Transverse colon (tissue), 4 donors: ENCODE results near the gene DNAJC5. TPM values are rescaled to one million over a fixed set of nuclear protein-coding genes. Genes with fewer than 3 reads are reported as not detected.

Experiments
- DNase-seq: peaks from one replicate; pipeline ENCODE4 v3.0.0-alpha.2; 2019
- H3K27ac ChIP-seq, 4 donors: fragments of 200-600 bp; sonication (generic); 2 replicates each; pipeline ENCODE4 v1.5.1; 2016 to 2018; ENCODE audit warnings: inconsistent platforms in 4 of 4
- H3K27me3 ChIP-seq: fragments of 200-600 bp; sonication (generic); 2 replicates; pipeline ENCODE4 v1.5.1; 2017; ENCODE audit warnings: inconsistent platforms
- H3K36me3 ChIP-seq, 4 donors: fragments of 200-600 bp; sonication (generic); 2 replicates each; pipeline ENCODE4 v1.5.1; 2017 to 2019; ENCODE audit warnings: inconsistent platforms in 4 of 4
- H3K4me1 ChIP-seq, 4 donors: fragments of 200-600 bp; sonication (generic); 2 replicates each; pipeline ENCODE4 v1.5.1; 2017 to 2020; ENCODE audit warnings: inconsistent platforms in 4 of 4
- H3K4me3 ChIP-seq, 4 donors: fragments of 200-600 bp; sonication (generic); 1 replicate in 1 of 4; 2 replicates in 3 of 4; pipeline versions ENCODE4 v1.5.1 to v1.6.1; 2017 to 2019; ENCODE audit warnings: inconsistent platforms in 4 of 4
- H3K9me3 ChIP-seq, 2 donors: fragments of 200-600 bp; sonication (generic); 2 replicates each; pipeline ENCODE4 v1.5.1; 2017 to 2019; ENCODE audit warnings: inconsistent platforms in 2 of 2
- CTCF ChIP-seq, 5 experiments: fragments of 200-600 bp in 3 of 5; fragments of 450-650 bp in 2 of 5; sonication (generic) in 3 of 5; IDR thresholded peaks; 1 replicate in 2 of 5; 2 replicates in 3 of 5; pipeline ENCODE4 v1.5.1; 2016 to 2017; ENCODE audit warnings: antibody characterized with exemption in 5 of 5, inconsistent platforms in 3 of 5, mild to moderate bottlenecking in 2 of 5, moderate library complexity in 1 of 5
- EP300 ChIP-seq: sonication (generic); formaldehyde crosslinking; IDR thresholded peaks from one replicate; pipeline ENCODE4 v1.6.1; 2017; ENCODE audit warnings: antibody characterized with exemption, low read depth
- POLR2A ChIP-seq: fragments of 450-650 bp; IDR thresholded peaks from one replicate; pipeline ENCODE4 v1.6.1; 2016; ENCODE audit warnings: antibody characterized with exemption, mild to moderate bottlenecking, moderate library complexity
- POLR2AphosphoS5 ChIP-seq, 3 donors: sonication (generic); formaldehyde crosslinking; IDR thresholded peaks; one replicate each; pipeline ENCODE4 v1.6.1; 2016; ENCODE audit warnings: antibody characterized with exemption in 3 of 3
- WGBS, 2 donors: methylation state at CpG; one replicate each; pipeline ENCODE4 v1.1.5; 2018; ENCODE audit warnings: low coverage in 1 of 2; 5-methylcytosine and 5-hydroxymethylcytosine counted together
- in situ Hi-C, 4 donors: fragments of 200-750 bp; cut with MboI; loops; one replicate each; pipeline versions ENCODE4 v1.15.0 to v1.15.1; 2017; ENCODE audit warnings: low sequenced_read_pairs in 3 of 4, low pct_ligation_motif_present in 1 of 4, low pct_unique_long_range_greater_than_20kb in 1 of 4
- intact Hi-C: fragments of 100-400 bp; cut with DNase I; formaldehyde crosslinking; loops from one replicate; pipeline ENCODE4 v1.15.1; 2023; ENCODE audit warnings: low total_unique reads
- total RNA-seq, 4 donors: library from RNA; depleted of rRNA; stranded (reverse); fragments of >200 nt; gene quantifications; one replicate each; pipeline ENCODE4 v1.1.0, GENCODE V29; 2016

DNAJC5 gene
- total RNA-seq, 4 donors from 2014 or later = 59.9 to 77.3 (median 71.4) TPM

- Histone ChIP-seq H3K27me3 (no peaks in the 10 kb centered on the region), H3K9me3 (no peaks in the 10 kb centered on the region), H3K4me3 (no peak overlapping the region), H3K4me1 (peaks cover 0 to 4% (median 2%) of the 10 kb centered on the region in 4 donors), H3K36me3 (peaks cover 0 to 34% (median 13%) of the 10 kb centered on the region in 4 donors), H3K27ac (peak overlapping the region; percentile 67 to 74 (median 70))
- peak in 1 of 3 donors; percentile 23 for TF ChIP-seq POLR2AphosphoS5 (IDR thresholded peaks at IDR 0.05)
- TF ChIP-seq POLR2A = no peak
- no peak for TF ChIP-seq CTCF (IDR thresholded peaks at IDR 0.05)
- no peak for TF ChIP-seq EP300
- intact Hi-C loops = no loop called here
- WGBS, 2 donors = 43 to 60% methylated on average over 15 to 30 of the region's 30 CpGs
- peak; percentile 50 for DNase-seq
- in situ Hi-C loops = no loop called here
Observed at GRCh38 chr20:63942250-63942951, 47.5 kb downstream of the DNAJC5 start.

GRCh38 chr20:63942969-63943807 lies 48.3 kb downstream of the DNAJC5 start:
- no peaks in the 10 kb centered on the region for H3K9me3 ChIP-seq
- H3K36me3 ChIP-seq = peaks cover 0 to 34% (median 13%) of the 10 kb centered on the region in 4 donors
- peaks cover 4 to 11% (median 9%) of the 10 kb centered on the region in 4 donors for H3K4me1 ChIP-seq
- in situ Hi-C loops (no loop called here), intact Hi-C loops (no loop called here)
- H3K4me3 ChIP-seq = no peak overlapping the region
- no peaks in the 10 kb centered on the region for H3K27me3 ChIP-seq
- no peak for DNase-seq
- WGBS, 2 donors = 90% methylated on average over 17 of the region's 19 CpGs; no CpG with 5 or more reads in 1 of the 2 donors
- TF ChIP-seq EP300 = no peak
- no peak for TF ChIP-seq CTCF (IDR thresholded peaks at IDR 0.05)
- no peak for TF ChIP-seq POLR2AphosphoS5 (IDR thresholded peaks at IDR 0.05)
- TF ChIP-seq POLR2A = no peak
- peak overlapping the region; percentile 67 to 74 (median 70) for H3K27ac ChIP-seq

DNA sequence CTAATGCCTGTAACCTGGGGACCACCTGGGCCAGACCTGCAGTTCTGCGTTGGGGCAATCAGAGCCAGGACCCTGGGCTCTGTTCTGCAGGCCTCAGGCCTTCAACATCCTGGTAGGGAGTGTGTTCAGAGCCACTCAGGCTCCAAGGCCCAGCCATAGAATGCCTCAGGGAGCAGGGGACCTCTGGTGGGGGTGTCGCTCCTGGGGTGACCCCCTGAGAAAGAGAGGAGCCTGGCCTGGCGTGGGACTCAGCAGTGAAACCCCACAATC lies 48.8 kb downstream of the DNAJC5 start:
- WGBS, 2 donors = 97% methylated on average over 3 of the region's 3 CpGs; no CpG with 5 or more reads in 1 of the 2 donors
- peaks cover 10 to 13% (median 11%) of the 10 kb centered on the region in 4 donors for H3K4me1 ChIP-seq
- H3K27me3 ChIP-seq = no peaks in the 10 kb centered on the region
- DNase-seq = no peak
- in situ Hi-C loops = no loop called here
- intact Hi-C loops = no loop called here
- H3K4me3 ChIP-seq = no peak overlapping the region
- peaks cover 0 to 34% (median 13%) of the 10 kb centered on the region in 4 donors for H3K36me3 ChIP-seq
- H3K27ac ChIP-seq = no peak overlapping the region
- H3K9me3 ChIP-seq = no peaks in the 10 kb centered on the region
- TF ChIP-seq CTCF (IDR thresholded peaks at IDR 0.05) = no peak
- TF ChIP-seq POLR2A = peak; percentile 6

DNA sequence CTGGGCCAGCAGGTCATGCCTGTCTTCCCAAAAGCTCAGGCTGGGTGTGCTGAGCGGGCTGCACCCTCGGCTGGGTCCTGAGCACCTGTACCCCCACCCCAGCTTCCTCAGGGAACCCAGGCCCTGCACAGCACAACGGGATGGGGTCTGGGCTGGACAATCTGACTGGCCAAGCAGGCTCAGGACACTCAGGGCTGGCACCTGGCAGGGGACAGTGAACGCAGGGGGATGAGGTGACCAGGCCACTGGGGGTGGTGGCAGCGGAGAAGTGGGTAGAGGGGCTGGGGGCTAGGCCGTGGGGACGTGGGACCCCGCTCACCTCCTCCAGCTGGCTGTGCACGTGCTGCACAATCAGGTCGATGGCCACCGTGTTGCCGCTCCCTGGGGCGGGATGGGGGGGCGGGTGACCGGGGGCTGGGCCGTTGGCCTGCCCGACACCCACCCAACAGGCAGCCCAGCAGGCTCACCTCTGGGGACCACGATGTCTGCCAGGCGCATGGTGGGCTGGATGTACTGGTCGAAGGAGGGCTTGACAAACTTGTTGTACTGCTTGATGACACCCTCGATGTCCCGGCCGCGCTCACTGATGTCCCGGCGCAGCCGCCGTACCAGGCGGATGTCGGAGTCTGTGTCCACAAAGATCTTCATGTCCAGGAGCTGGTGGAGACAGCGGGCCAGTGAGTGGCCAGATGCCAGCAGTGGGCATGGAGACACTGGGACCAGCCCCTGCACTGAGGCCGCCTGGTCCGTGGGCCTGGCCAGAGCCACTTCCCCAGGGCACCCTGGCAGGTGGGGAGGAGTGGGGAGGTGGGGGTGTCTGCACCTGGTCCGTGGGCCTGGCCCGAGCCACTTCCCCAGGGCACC lies 49.4 kb downstream of the DNAJC5 start:
- 94% methylated on average over 33 of the region's 35 CpGs; no CpG with 5 or more reads in 1 of the 2 donors for WGBS, 2 donors

More for the DNA sequence above, 49.4 kb downstream of the DNAJC5 start:
- TF ChIP-seq CTCF (IDR thresholded peaks at IDR 0.05) (no peak), POLR2A (no peak)
- Histone ChIP-seq H3K27ac (no peak overlapping the region), H3K36me3 (peaks cover 0 to 34% (median 13%) of the 10 kb centered on the region in 4 donors), H3K4me3 (no peak overlapping the region), H3K27me3 (no peaks in the 10 kb centered on the region), H3K9me3 (no peaks in the 10 kb centered on the region), H3K4me1 (peaks cover 13 to 19% (median 16%) of the 10 kb centered on the region in 4 donors)
- intact Hi-C loops = no loop called here
- no peak for DNase-seq
- in situ Hi-C loops = no loop called here
